Fibroblast of lung (primary cell): ENCODE data around the gene RFC4. TPM values are rescaled to one million over a fixed set of nuclear protein-coding genes. Genes with fewer than 3 reads are reported as not detected.
A peak's percentile ranks its signal among the peaks of the same experiment; 100 is the strongest.

ENCODE experiments used
- DNase-seq, 2 donors: peaks; one replicate each; pipeline versions ENCODE4 v3.0.0 to v3.0.0-alpha.2; 2010; ENCODE audit warnings: low read depth in 2 of 2
- H2AFZ ChIP-seq: 2 replicates; pipeline ENCODE4 v1.5.1; 2012; ENCODE audit warnings: low read length, control low read depth, inconsistent platforms
- H3K27ac ChIP-seq: 2 replicates; pipeline ENCODE4 v1.5.1; 2011; ENCODE audit warnings: low read length, control low read depth; ENCODE audit not compliant: insufficient read depth
- H3K27me3 ChIP-seq: 2 replicates; pipeline ENCODE4 v1.5.1; 2011; ENCODE audit warnings: mild to moderate bottlenecking, low read length; ENCODE audit not compliant: control insufficient read depth, insufficient read depth
- H3K36me3 ChIP-seq: 2 replicates; pipeline ENCODE4 v1.5.1; 2011; ENCODE audit warnings: low read length; ENCODE audit not compliant: control insufficient read depth, insufficient read depth
- H3K4me1 ChIP-seq: 2 replicates; pipeline ENCODE4 v1.5.1; 2011; ENCODE audit warnings: low read length; ENCODE audit not compliant: control insufficient read depth, insufficient read depth; ENCODE audit errors: extremely low read depth
- H3K4me2 ChIP-seq: 2 replicates; pipeline ENCODE4 v1.5.1; 2011; ENCODE audit warnings: low read length, control low read depth; ENCODE audit not compliant: insufficient read depth; ENCODE audit errors: extremely low read depth
- H3K4me3 ChIP-seq, 4 experiments: fragments of 200-600 bp in 1 of 4; sonication (generic) in 1 of 4; replicated peaks in 1 of 4; 2 replicates each; pipeline ENCODE4 v1.5.1; 2011 to 2016; ENCODE audit warnings: low read length in 4 of 4, low read depth in 3 of 4, mild to moderate bottlenecking in 3 of 4, control low read depth in 2 of 4, inconsistent platforms in 1 of 4, mixed read lengths in 1 of 4; ENCODE audit not compliant: insufficient read depth in 1 of 4; ENCODE audit errors: control extremely low read depth in 1 of 4
- H3K79me2 ChIP-seq: 2 replicates; pipeline ENCODE4 v1.5.1; 2012; ENCODE audit warnings: mild to moderate bottlenecking, low read length, inconsistent platforms; ENCODE audit not compliant: control insufficient read depth, insufficient read depth
- H3K9ac ChIP-seq: 2 replicates; pipeline ENCODE4 v1.5.1; 2011; ENCODE audit warnings: mild to moderate bottlenecking, low read length, control low read depth; ENCODE audit not compliant: insufficient read depth
- H3K9me3 ChIP-seq: 2 replicates; pipeline ENCODE4 v1.5.1; 2012; ENCODE audit warnings: low read depth, low read length; ENCODE audit not compliant: control insufficient read depth, insufficient read depth
- H4K20me1 ChIP-seq: 2 replicates; pipeline ENCODE4 v1.5.1; 2011; ENCODE audit warnings: low read length; ENCODE audit not compliant: control insufficient read depth, insufficient read depth; ENCODE audit errors: extremely low read depth
- CTCF ChIP-seq, 2 donors: IDR thresholded peaks in 1 of 2; conservative IDR thresholded peaks in 1 of 2; 1 replicate in 1 of 2; 2 replicates in 1 of 2; pipeline ENCODE4 v1.5.1; 2011 to 2012; ENCODE audit warnings: low read length in 2 of 2, control low read depth in 1 of 2, inconsistent platforms in 1 of 2, low read depth in 1 of 2, mild to moderate bottlenecking in 1 of 2
- EZH2 ChIP-seq: IDR thresholded peaks from 2 replicates; pipeline ENCODE4 v1.5.1; 2012; ENCODE audit warnings: low read length, control low read depth, mild to moderate bottlenecking; ENCODE audit errors: missing control alignments
- polyA plus RNA-seq, 2 donors: library from polyadenylated mRNA; depleted of rRNA in 1 of 2; stranded (reverse) in 1 of 2; unstranded in 1 of 2; fragments of >200 nt; gene quantifications; 2 replicates each; pipeline ENCODE4 v1.2.1, GENCODE V29; 2011 to 2012; ENCODE audit warnings: missing spikeins in 1 of 2
- total RNA-seq: library from RNA; depleted of rRNA; stranded (reverse); fragments of >200 nt; gene quantifications from 2 replicates; pipeline ENCODE4 v1.2.1, GENCODE V29; 2014

Gene RFC4
- total and polyA plus RNA-seq, 2 donors (not counting 1 experiment from before 2014, with no cell fraction given), result 15.0 to 16.8 TPM

GRCh38 chr3:186839874-186840641 is 33.8 kb upstream of the RFC4 start:
- TF ChIP-seq EZH2, result no peak
- no peak for TF ChIP-seq CTCF (conservative IDR thresholded peaks at IDR 0.05 in 1 of 2, IDR thresholded peaks at IDR 0.05 in 1 of 2; ENCODE audit: low read depth in 1 of 2, low read length in 2 of 2)
- DNase-seq, result peak; percentile 53 to 79
- H3K79me2 ChIP-seq, result no peaks in the 10 kb centered on the region

GRCh38 chr3:186832276-186832675 is 26.0 kb upstream of the RFC4 start:
- no peaks in the 10 kb centered on the region for H4K20me1 ChIP-seq
- peaks cover 19% of the 10 kb centered on the region for H3K27me3 ChIP-seq
- H3K9ac ChIP-seq, result no peak overlapping the region
- no peak overlapping the region for H2AFZ ChIP-seq
- H3K9me3 ChIP-seq, result no peaks in the 10 kb centered on the region
- no peaks in the 10 kb centered on the region for H3K36me3 ChIP-seq
- H3K79me2 ChIP-seq, result no peaks in the 10 kb centered on the region
- H3K4me1 ChIP-seq, result no peaks in the 10 kb centered on the region
- H3K4me2 ChIP-seq, result no peak overlapping the region
- H3K27ac ChIP-seq, result no peak overlapping the region
- H3K4me3 ChIP-seq, result no peak overlapping the region
- TF ChIP-seq CTCF (conservative IDR thresholded peaks at IDR 0.05 in 1 of 2, IDR thresholded peaks at IDR 0.05 in 1 of 2; ENCODE audit: low read depth in 1 of 2, low read length in 2 of 2), result no peak
- no peak for TF ChIP-seq EZH2
- no peak for DNase-seq

More at GRCh38 chr3:186839874-186840641, 33.8 kb upstream of the RFC4 start:
- Histone ChIP-seq H3K27me3 (no peaks in the 10 kb centered on the region), H3K36me3 (no peaks in the 10 kb centered on the region), H3K4me3 (no peak overlapping the region), H3K27ac (no peak overlapping the region), H2AFZ (no peak overlapping the region), H3K9ac (no peak overlapping the region), H3K9me3 (no peaks in the 10 kb centered on the region), H3K4me1 (no peaks in the 10 kb centered on the region), H4K20me1 (no peaks in the 10 kb centered on the region), H3K4me2 (no peak overlapping the region)

GRCh38 chr3:186831798-186832197 is 25.5 kb upstream of the RFC4 start:
- Histone ChIP-seq H3K9ac (no peak overlapping the region), H3K27me3 (peaks cover 19% of the 10 kb centered on the region), H3K4me1 (no peaks in the 10 kb centered on the region), H3K9me3 (no peaks in the 10 kb centered on the region), H3K4me2 (no peak overlapping the region), H3K36me3 (no peaks in the 10 kb centered on the region), H3K79me2 (no peaks in the 10 kb centered on the region), H3K27ac (no peak overlapping the region), H2AFZ (no peak overlapping the region), H4K20me1 (no peaks in the 10 kb centered on the region), H3K4me3 (no peak overlapping the region)
- DNase-seq, result no peak
- TF ChIP-seq EZH2 (no peak), CTCF (conservative IDR thresholded peaks at IDR 0.05 in 1 of 2, IDR thresholded peaks at IDR 0.05 in 1 of 2; ENCODE audit: low read depth in 1 of 2, low read length in 2 of 2) (no peak)
